Activated effector memory CD4-positive, alpha-beta T cell treated with Interleukin-2 at 50 U/mL for 16 hours (primary cell): Measurements from ENCODE around the gene TMCC3.

Experiments used
- DNase-seq: peaks from one replicate; pipeline ENCODE4 v3.0.0-alpha.2; 2020

The TMCC3 gene

DNA sequence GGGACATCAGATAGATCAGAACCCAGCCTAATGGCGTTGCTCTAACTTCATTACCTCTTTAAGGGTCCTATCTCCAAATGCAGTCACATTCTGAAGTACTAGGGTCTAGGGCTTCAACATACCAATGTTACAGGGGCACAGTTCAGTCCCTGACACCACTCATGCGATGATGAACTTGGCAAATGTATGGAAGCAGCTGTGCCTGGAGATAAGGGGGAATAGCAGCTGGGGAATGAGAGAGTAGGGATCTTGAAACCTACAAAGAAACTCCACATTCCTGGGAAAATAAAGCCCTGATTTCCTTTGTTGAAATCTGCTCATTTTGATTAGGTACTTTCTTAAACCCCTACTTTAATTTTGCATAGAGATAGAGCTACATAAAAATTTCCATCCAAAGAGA is 20.5 kb upstream of the TMCC3 start:
- no peak for DNase-seq

DNA sequence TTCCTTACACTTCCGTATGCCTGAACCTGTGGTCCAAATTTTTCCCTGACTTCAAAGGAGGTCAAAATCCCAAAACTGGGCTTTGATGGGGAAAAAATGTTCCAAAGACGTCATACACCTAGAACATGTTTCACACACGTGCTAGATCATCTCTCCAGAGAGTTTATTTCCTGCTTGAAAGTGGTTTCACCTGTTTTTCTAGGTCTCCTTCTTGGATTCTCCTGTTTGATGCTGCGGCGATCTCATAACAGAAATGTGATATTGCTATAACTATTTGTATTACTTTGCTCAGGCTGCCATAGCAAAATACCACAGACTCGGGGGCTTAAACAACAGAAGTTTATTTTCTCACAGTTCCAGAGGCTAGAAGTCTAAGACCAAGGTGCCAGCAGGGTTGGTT is 19.7 kb upstream of the TMCC3 start:
- no peak for DNase-seq

DNA sequence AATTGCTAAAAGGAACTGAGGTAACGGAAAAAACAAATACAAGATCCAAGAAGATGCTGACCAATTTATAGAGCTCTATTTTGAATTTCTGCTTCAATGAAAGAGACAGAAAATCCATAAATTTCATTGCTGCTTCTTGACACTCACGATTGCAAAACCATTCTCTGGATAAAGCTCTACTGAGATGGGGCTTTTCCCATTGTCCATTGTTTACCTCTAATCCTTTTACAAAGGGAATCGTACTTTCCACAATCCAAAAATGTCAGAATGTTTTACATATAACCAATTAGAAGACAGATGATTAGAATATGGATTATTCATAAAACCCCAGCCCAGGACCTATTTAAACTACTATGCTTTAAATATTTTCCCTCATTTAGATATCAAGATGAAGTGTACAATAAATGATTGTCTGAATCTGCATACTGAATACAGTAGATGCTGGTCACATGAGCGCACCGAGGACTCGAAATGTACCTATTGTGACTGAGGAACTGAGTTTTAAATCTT is 16.7 kb upstream of the TMCC3 start:
- no peak for DNase-seq

DNA sequence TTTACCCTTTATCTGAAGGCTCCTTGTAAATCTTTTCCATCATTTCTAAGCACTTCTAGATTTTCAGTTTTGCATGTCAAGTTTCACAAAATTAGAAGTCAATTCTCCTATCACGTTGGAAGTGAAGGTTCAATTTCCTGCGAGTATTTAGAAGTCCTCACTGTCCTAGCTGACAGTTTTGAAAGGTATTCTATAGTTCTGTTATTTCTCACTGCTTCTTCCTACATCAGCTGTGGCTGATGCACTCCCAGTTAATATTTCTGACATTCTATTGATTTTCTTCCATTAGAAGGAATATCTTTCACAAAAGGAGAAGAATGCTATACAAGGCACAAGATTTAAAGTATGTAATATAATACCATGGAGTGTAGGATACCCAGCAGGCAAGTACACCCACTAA is 15.8 kb upstream of the TMCC3 start:
- DNase-seq: no peak

DNA sequence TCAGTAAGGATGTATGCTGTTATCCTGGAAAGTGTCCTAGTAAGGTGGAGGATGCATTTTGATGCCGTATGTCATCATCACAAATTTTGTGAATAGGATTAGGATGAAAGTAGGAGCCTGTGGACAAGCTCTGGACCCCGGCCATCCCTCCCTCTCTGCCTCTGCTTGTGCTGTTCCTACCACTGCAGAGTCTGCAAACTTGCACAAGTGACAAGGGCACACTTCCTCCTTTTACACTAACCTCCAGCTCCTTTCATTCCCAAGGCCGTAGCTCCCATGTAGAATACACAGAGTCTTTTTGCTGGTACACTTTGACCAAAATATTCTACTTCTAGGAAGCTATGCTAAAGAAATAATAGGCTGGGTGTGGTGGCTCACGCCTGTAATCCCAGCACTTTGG is 13.3 kb upstream of the TMCC3 start:
- no peak for DNase-seq

DNA sequence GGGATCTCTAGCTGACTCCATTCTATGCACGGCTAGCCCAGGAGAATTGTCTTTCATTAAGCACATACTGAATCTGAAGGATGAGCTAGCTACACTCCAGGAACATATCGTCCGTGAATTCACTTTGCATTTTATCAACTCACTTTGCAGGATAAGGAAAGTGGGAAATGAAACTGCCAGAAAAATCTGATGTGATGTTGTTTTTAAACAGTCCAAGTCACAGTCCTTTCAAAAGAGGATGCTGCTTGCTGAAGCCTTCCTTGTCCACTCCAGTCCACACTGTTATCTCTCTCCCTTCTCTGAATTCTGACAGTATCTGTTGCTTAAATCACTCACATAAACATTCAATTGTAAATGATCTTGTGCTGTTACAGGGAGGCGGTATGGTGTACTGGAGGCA is 12.7 kb upstream of the TMCC3 start:
- DNase-seq: no peak

DNA sequence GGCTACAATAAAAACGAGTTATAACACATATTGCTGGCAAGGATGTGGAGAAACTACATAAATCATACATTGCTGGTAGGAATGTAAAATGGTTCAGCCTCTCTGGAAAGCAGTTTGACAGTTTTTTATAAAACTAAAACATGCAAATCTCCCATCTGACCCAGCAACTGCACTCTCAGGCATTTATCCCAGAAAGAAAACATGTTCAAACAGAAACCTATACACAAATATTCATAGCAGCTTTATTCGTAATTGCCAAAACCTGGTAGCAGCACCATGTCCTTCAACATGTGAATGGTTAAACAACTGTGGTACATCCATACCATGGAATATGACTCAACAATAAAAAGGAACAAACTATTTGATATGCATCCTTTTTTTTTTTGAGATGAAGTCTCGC is 10.1 kb upstream of the TMCC3 start:
- no peak for DNase-seq

DNA sequence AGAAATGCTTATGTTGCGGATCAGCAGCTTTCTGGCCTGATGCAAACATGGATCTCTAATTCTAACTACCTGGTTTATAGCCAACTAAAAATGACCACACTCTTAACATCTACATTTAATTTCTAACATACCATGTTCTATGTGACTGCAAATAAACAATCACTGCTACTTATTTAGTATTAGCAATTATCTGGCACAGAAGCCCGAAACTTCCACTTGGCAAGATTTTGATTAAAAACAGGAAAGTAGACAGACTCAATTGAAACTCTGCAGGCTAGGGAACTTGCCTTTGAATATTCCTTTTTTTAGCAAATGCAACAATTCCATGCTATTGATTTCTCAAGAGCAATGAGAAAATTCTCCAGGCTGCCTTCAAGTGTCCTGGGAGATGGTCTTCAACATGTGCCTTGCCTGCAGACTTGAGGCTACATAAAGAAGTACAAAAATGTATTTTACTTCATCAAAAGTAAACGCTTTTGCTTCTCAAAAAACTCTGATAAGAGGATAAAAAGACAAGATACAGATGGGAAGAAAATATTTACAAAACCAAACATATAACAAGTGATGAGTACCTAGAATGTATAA is 9.1 kb upstream of the TMCC3 start:
- DNase-seq: no peak

DNA sequence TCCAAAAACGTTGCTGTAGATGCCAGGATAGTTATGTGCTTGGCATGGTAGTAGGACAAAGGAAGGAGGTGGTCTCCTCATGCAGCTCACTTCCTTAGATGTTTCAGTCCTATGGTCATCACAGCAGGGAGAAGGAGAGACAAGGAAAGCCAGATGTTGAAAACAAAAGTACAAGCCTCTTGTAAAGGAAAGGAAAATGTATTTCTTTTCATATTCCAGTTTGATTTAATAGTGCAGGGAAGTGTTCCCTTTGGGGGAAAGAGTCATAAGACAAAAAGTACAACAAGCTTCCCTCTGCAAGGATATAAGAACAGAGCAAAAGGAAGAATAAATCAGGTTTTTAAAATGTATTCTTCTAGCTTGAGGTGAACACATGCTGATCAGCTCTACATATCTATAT is 8.6 kb upstream of the TMCC3 start:
- DNase-seq: no peak

DNA sequence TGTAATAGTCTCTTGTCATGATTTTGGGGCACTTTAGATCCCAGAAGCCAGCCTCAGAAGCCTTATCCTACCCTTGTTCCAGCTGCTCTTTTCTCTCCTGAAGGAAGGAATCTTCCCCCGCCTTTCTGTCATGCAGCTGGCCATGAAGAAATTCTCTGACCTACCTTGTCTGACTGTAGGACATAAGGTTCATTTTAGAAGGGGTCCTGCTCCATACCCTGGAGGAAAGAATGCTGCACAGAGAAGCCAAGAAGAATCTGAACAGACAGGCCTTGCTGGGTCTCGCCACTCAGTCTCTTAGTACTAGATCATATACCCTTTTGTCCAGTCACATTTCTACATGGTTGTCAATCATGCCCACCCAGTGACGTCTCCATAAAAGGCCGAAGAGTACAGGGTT is 6.2 kb upstream of the TMCC3 start:
- no peak for DNase-seq

DNA sequence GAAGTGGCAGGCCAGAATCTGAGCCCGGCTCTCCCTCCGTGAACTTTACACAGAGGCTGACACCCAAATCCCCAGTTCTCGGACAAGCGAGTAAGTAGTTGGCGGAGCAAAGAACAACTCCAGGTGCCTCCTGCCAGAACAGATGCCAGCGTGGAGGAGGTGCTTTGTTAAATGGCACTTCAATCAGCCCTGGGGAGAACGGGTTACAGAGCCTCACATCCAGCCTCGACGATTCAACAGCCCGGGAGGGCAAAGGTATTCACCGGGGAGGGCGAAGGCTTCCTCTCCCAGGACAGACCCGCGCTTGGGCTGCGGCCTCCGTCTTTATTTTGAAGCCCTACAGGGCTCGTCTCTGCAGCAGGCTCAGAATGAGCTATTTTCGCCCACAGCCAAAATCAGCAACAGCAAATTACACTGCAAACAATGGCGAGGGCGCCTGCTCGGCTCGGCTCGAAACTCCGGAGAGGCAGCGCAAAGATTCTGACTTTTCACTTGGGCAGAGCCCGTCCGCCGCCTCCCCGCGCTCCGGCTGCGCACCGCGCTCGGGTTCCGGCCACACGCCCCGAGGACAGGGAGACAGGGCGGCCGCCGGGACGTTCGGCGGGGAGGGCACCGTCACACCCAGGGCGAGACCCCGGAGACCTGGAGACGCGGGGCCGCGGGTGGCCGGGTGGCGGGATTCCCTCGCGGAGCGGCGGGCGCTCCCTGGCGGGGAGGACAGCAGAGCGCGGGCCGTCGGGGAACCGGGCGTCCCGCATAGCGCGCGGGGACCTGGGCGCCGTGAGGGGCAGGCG is 811 bp downstream of the TMCC3 start:
- no peak for DNase-seq

DNA sequence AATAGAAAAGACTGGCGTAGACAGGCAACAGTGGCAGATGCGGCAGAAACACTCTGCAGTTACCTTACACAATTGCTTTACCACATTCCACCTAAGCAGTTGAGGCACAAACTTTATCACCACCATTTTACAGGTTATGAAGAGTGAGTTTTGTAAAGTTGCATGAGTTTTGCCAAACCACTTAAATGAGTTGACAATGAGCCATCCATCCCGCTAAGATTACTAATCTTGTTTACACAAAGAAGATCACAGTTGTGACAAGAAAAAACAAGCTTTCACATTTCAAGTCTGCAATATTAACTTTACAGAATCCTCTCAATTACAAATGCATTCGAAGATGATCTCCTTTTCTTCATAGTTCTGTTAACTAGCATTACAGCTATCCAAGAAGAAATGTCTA is 1.8 kb downstream of the TMCC3 start:
- DNase-seq: no peak

DNA sequence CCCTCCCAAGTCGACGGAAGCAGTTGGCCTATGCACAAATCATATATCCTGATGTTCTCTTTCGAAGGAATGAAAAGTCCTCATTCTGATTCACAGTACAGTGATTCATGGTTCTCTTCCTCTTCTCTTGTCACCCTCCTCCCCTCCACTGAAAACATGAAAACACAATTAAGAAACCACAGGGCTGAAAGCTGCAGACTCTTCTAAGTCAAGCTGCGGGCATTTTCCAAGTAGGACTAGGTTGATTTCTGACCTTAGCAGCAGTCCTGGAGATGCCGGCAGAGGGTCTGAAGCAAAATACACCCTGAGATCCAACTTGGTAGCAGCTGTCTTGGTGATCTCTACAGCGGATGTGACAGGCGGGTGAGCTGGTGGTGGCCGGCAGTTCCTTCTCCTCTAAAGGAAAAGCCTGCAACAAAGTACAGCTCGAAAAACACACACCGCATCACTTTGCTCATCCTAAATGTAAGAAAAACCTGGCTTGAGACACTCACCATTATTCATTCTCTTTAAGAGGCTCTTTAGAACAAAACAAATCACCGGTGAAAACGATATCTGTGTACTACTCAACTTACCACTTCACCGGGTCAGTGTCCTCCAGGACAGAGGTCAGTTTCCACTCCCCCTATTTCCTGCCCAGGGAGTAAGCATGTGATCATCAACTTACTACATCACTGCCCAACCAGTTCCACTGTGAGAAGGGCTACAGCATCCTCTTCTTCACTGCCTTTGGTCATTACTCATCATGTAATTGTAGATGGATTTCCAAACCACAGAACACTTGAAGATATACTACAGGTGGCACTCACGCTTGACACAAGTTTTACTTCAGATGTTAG is 6.0 kb downstream of the TMCC3 start:
- DNase-seq: no peak

DNA sequence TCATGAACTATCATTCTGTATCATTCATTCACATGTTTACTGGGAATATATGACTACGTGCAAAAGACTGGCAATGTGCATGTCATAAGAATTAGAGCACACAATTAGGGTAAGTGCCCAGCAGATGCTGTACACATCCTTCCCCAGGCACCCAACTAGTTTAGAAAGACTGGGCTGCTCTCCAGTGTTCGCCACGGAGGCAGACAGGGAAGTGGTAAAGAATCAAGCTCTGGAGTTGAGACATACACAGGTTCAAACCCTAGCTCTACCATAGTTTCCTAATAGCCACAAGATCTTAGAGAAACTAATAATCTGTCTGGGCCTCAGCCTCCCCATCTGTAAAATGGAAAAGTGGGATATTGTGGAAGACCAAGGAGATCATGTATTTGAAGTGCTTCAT is 6.8 kb downstream of the TMCC3 start:
- DNase-seq: no peak

DNA sequence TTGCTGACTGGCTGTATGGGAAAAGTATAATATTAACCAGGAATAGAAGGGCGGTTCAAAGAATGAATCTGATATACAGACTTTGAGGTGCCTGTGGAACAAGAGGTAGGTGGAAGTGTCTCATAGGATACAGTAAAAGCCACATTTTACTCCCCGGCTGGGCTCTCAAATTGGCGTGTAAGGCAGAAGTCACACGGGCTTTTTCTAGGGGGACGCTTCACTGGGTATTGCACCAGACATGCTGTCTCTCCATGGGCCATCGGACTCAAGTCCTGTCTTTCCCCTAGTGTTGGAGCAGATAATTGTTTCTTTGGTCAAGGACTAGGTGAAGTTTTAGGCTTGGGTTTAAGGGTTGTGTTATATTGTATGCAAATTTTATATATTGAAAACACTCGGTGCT is 9.1 kb downstream of the TMCC3 start:
- no peak for DNase-seq

DNA sequence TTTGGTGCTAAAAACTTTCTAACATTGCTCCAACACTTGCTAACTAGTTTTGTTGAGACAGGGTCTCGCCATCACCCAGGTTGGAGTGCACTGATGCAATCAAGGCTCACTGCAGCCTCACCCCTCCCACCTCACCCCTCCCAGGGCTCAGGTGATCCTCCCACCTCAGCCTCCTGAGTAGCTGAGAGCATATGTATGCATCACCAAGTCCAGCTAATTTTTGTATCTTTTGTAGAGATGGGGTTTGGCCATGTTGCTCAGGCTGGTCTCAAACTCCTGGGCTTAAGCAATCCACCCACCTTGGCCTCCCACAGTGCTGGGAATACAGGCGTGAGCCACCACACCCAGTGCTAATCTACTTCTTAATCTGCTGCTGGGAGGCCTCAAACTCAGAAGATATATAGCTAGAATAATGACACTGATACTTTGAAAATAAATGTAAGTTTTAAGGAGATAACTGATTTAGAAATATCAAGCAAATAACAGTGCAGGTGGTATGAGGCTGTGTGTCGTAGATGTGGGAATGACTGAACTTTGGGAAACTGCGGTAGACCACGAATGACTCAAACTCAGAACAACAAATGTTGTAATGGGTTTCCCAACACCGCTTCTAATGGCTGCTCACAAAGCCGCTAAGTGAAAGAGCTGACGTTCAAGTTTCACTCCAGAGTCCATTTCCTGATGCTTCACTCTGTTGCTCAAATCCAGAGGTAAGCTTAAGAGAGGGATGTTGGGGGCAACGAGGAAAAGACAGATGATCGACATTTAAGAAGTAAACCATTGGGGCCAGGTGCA is 10.0 kb downstream of the TMCC3 start:
- DNase-seq: no peak

DNA sequence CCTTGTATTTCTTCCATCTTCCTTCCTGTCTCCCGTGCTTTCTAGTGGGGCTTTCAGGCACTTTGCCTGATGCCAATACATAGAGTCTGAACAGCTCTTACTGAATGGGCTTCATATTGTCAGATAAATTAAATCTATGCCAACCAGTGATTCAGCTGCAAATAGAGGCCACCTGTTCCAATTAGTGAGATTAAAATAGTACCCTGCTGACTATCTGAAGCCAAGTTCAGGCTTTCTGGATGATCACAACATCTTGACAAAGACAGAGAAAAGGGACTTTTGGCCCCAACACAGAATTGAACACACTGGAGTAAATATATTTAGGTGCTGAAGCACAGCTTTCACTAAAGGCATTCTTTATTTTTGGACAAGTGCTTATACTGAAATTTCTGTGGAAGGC is 11.8 kb downstream of the TMCC3 start:
- no peak for DNase-seq

DNA sequence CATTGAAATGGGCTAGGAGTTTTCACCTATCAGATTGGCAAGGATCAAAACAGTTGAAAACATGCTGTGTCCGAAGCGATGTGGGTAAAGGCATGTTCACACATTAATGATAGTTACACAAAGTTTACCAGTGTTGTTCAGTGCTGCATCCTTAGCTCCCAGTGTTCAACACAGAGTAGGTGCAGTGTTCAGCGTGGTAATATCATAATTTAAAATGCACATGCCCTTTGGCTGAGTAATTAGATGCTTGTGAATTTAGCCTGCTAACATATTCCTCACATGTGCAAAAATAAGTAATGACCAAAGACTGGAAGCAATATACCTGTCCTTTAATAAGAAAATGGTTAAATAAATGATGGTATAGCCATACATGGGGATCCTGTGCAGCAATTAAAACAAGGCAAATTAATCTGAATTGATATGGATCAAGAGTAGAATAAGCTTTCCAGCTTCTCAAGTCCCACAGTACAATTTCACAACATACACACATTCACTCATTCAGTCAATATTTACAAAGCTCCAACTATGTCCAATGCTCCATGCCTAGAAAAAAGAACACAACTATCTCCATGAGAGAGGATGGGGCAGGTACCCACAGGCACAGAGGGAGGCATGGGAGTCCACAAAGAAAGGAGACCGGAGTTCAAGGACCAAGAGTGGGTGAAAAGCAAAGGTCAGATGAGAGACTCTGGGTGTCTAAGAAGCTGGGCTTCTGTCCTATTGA is 12.8 kb downstream of the TMCC3 start:
- DNase-seq: no peak

DNA sequence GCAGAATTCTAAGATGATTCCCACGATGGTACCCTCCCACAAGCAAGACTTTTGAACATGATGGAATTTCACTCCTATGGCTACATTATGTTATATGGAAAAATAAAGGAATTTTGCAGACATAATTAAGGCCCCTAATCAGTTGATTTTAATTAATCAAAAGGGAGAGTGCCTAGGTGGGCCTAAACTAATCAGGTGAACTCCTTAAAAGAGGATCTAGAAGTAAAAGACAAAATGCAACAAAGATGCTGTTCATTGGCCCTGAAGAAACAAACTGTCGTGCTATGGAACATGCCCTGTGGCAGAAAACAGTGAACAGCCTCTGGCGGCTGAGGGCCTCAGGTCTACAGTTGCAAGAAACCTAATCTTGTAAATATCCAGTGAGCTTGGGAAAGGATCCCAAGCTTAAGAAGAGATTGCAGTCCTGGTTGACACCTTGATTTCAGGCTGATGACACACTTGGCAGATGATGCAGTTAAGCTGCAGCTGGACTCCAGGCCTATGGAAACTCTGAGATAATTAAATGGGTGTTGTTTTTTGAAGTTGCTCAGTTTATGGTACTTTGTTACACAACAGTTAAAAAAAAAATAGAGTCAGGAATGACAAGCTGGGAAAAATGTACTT is 13.8 kb downstream of the TMCC3 start:
- DNase-seq: no peak

DNA sequence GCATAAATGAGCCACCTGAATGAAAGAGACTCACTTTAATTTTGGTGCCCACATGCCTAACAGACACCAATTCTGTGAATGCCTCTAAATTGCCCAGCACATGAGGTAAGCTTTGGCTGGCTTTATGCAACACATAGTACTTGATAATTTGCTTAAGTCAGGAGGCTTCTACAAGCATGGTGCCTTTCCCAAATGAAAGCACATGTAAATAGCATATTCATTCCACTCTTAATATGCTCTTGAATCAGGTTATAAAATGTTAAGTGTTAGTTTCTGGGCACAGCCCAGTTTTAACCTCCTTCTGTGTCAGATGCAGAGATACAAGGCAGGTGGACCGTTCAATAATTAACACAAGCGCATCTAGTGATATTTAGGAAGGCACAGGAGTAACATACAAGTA is 15.6 kb downstream of the TMCC3 start:
- no peak for DNase-seq

DNA sequence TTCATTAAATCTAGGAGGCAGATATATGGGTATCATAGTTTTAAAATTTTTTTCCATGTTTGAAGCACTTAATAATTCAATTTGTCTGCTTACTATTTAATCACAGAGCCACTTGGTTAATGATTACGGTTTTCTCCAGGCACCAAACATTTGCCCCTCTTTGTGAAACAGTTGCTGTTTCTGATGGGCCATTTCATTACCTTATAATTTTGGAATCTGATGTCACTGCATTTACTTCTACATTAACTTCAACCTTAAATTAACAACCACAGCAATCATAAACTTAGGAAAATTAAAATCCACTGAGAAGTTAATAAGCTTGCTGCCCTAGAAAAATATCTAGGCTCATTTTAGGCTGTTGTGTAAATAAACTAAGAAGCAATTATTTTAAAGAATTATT is 17.0 kb downstream of the TMCC3 start:
- no peak for DNase-seq

DNA sequence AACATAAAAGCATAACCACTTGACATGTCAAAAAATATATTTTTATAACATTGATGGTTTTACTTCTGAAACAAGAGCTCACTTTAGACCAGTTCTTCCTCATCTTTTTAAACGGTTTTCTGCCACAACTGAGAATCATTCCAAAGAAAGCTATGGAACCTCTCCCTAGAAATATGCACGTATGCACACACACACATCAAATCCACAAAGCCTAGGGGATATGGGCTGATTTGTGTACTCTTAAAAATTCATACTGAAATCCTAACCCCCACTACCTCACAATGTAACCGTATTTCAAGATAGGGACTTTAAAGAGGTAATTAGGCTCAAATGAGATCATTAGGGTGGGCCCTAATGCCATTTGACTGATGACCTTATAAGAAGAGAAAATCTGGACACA is 19.3 kb downstream of the TMCC3 start:
- DNase-seq: no peak
